GM19463 (cell line): Measurements from ENCODE around the gene FBXL13.
"Not testable (repeated sequence)": the region's sequence is repeated elsewhere in the genome, so short reads cannot be mapped to it uniquely, and the experiment has no call there.

Experiments used
- ATAC-seq: cut with Tn5 transposase; IDR thresholded peaks from one replicate; pipeline ENCODE4 v1.9.1; 2021; ENCODE audit warnings: mild to moderate bottlenecking, moderate library complexity; ENCODE audit not compliant: unreplicated experiment

The FBXL13 gene

GRCh38 chr7:103074519-103075336, at the start of gene FBXL13, which contains the start of gene ARMC10:
FBXL13 (minus strand) TSS chr7:103074796.
ARMC10 (plus strand) TSS chr7:103075140; CDS start chr7:103075273, 133 bp downstream.
- ATAC-seq: peak; percentile 90

DNA sequence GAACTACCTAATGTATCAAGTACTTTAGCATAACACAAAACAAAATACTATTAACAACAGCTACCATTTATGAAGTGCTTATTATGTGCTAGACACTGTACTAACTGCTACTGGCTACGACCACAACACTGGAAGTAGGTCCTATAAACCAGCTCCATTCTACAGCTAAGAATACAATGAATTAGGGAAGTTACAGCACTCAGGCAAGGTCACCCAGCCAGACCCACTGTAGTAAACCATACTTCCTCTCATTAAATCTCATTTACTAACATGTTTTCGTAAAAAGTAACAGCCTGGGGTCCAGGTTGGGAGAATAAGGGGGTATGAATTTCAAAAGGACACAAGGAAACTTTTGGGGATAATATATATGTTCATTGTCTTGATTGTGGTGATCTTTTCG, 48.9 kb upstream of the FBXL13 start:
- no peak for ATAC-seq

GRCh38 chr7:103121641-103122040, 47.0 kb upstream of the FBXL13 start:
- ATAC-seq: no peak

GRCh38 chr7:103120362-103120761, 45.8 kb upstream of the FBXL13 start:
- no peak for ATAC-seq

DNA sequence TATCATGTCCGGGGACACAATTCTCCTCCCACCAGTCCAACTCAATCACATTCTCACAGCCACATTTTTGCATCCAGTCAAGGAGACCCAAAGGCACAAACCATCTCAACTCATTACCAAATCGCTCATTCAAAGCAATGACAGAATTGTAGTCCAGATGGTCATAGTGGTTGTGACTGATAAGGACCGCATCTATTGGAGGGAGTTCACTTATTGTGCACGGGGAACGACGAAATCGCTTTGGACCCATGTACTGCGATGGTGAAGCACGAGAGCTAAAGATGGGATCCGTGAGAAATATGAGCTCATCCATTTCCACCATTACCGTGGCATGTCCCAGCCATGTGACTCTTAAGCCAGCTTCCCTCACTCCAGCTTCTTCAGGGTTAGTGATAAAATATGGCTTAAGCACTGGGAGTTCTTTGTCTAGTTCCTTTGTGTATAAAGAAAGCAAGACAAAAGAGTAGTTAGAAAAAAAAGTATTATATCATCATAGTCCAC, 45.2 kb upstream of the FBXL13 start:
- ATAC-seq: no peak

- no peak for ATAC-seq
These were observed 42.9 kb upstream of the FBXL13 start for GRCh38 chr7:103117465-103117864.

- no peak for ATAC-seq
These were observed 42.4 kb upstream of the FBXL13 start for GRCh38 chr7:103116991-103117390.

DNA sequence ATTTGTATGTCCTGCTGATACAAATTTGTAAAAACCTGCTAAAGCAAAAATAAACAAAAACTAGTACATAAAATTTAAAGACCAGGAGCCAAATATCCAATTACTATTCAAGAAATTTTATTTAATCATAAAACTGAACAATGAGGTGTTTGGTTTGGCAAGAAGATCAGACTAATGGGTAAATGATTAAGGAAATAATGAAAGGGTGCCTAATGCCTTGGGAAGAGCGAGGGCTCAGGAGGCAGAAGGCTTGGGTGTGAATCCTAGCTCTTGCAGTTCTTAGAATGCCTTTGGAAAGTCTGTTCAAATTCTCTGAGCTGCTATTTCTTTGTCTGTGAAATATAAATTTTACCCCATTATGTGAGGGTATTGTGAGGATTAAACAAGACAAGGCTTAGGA, 41.9 kb upstream of the FBXL13 start:
- ATAC-seq: no peak

GRCh38 chr7:103115771-103116170, 41.2 kb upstream of the FBXL13 start:
- no peak for ATAC-seq

DNA sequence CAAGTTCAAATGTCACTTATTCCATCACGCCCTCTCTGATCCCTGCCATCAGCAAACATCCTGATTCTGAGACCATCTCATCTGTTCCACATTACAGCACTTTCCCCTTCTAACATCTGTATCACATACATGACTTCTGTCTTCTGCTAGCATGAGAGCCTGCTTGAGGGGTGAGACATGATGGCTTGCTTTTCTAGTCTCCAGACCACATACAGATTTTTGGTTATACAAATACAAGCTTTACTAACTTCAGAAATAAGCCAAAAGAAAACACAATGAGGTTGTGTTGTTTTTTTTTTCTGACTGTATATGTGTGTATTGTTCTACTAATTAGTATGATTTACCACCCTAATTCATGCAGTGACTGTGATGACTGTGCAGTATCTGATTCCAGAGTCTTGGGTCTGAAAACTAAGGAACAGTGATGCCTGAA, 40.0 kb upstream of the FBXL13 start:
- ATAC-seq: no peak

GRCh38 chr7:103113164-103113563, 38.6 kb upstream of the FBXL13 start:
- no peak for ATAC-seq

- not testable (repeated sequence) for ATAC-seq
These were observed 32.1 kb upstream of the FBXL13 start for GRCh38 chr7:103106703-103107070.

GRCh38 chr7:103106005-103106702, 31.6 kb upstream of the FBXL13 start:
- no peak for ATAC-seq

DNA sequence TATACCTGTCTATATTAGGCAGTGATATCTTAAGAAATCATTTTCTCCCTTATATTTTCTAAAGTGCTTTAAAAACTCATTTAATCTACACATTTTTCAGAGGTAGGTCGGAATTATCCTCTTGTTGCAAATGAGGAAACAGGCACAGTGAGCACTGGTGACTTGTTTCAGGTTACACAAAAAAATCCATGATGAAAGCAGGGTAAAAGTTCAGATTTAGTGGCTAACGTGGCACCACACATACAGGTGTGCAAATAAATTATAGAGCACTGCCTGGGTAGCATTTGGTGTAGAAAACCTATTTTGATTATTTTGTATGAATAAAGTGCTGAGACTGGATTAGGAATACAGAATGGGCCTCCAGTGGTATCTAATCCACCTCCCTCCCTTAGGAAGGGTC, 26.9 kb upstream of the FBXL13 start:
- ATAC-seq: no peak

DNA sequence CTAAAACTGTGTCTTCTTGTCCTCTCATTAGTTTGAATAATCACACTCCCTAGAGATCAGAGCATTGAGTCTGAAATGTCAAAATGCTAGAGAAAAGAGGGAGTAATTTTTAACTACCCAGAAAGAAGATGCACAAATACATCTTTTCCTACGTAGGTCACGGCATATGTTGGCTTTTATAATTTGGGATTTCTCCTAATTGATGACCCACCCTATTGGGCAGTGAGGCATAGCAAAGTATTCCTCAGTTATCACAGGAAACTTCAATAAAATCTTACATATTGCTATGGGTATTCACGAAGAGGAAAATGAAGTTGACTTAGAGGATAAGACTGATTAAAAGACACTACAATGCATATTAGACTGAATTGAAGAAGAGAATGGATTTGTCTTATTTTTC, 25.8 kb upstream of the FBXL13 start:
- no peak for ATAC-seq

GRCh38 chr7:103097041-103097440, 22.4 kb upstream of the FBXL13 start:
- no peak for ATAC-seq

- ATAC-seq: not testable (repeated sequence)
These were observed 21.0 kb upstream of the FBXL13 start for GRCh38 chr7:103095558-103095957.

DNA sequence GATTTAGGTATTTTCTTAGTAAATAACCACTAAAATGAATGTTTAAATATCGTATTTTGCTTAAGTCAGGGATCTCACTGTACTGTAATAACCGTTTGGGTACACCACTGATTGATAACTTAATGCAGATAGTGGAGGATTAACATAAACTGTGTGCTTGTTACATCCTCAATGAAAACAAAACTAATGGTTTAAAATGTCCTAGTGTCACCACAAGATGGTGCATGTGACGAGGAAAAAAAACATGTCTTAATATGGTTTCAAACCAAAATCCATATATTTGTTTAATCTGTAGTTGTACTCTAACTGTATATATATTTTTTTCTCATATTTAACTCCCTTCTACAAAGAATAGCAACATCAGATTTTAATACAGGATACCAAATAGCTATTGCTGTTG, 19.5 kb upstream of the FBXL13 start:
- no peak for ATAC-seq

DNA sequence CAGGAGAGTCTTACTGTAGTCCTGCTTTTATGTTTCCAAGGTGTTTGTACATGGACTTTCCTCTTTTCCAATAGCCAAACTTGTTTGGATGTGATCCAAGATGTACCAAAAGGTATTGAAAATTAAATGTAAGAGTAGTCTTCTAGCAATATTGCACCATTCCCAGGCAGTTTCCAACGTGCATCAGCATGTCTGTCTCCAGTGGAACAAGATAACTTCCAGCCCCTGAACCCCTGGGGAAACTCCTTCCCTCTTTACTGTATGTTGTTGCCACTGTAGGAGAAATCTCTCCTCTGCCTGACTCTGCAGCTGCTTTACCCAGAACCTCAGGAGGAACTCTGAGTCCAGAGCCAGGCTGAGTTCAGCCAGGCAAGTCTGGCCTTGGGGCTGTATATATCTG, 18.8 kb upstream of the FBXL13 start:
- no peak for ATAC-seq

DNA sequence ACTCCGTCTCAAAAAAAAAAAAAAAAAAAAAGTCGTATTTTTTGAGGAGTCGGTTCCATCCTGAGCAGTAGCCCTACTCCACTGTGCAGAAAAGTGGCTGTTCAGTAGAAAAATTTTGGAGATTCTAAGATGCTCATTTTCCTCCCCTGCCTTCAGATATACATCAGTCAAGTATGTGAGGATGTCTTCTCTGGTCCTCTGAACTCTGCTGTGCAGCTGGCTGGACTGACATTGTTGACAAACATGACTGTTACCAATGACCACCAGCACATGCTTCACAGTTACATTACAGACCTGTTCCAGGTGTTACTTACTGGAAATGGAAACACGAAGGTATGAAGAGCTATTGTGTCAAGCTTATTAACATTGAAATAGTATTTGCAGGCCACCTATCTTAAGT, 17.7 kb upstream of the FBXL13 start:
- not testable (repeated sequence) for ATAC-seq

GRCh38 chr7:103083210-103083609, 8.6 kb upstream of the FBXL13 start:
- ATAC-seq: no peak

DNA sequence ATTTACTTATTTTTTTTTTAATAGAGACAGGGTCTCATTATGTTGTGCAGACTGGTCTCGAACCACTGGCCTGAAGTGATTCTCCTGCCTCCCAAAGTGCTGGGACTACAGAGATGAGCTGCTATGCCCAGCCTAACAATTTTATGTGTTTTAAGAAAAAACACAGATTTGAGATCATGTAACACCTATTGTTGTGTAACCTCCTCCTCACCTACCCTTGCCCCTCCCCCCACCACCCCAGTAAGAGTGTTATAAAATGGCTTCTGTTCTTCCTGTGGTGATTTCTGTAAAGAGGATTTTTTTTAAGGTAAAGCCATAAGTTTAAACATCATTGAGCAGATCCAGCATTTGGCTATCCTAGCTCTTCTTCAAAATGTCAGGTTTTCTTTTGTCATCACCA, 7.9 kb upstream of the FBXL13 start:
- no peak for ATAC-seq
